GM12873 (cell line): ENCODE measurements around the gene RAP2A.

ENCODE experiments used
- TF ChIP-seq, protein P1 (sequence below): IDR thresholded peaks from 2 replicates; pipeline ENCODE4 v1.5.1; 2012; ENCODE audit warnings: low read depth, mild to moderate bottlenecking, moderate library complexity, low read length, control low read depth; ENCODE audit not compliant: insufficient read depth; ENCODE audit errors: missing control alignments

RAP2A gene

DNA sequence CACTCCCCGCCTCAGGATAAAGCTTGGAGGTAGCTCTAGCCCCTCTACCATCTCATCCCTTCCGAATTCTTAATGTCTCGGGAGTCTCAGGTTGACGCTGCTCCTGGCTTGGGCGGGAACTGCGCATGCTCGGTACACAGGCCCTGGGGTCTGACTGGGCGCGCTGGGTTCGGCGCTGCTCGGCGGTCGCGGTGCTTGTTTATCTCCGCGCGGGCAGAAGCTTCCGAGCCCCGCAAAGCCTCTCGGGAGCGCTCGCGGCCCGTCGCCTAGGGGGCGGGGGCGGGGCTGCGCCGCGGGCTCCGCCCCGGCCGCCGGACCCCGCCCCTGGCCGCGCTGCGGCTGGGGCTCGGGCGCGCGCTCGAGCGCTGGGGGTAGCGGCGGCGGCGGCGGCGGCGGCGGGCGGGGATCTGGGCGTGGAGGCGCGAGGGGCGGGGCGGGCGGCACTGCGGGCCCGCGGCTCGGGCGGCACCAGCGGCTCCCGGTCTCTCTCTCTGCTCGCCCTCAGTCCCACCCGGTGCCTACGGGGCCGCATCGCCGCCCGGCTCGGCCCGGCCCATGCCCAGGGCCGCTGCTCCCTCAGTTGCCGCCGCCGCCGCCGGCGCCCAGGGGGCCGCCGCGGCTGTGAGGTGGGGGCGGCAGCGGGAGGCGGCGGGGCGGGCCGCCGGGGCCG lies at the start of gene RAP2A:
TSS of gene RAP2A (plus strand) at position 443 of the 670 bp plus-strand sequence. CDS start 302 bp downstream, outside the sequence.
- TF ChIP-seq, protein P1, sequence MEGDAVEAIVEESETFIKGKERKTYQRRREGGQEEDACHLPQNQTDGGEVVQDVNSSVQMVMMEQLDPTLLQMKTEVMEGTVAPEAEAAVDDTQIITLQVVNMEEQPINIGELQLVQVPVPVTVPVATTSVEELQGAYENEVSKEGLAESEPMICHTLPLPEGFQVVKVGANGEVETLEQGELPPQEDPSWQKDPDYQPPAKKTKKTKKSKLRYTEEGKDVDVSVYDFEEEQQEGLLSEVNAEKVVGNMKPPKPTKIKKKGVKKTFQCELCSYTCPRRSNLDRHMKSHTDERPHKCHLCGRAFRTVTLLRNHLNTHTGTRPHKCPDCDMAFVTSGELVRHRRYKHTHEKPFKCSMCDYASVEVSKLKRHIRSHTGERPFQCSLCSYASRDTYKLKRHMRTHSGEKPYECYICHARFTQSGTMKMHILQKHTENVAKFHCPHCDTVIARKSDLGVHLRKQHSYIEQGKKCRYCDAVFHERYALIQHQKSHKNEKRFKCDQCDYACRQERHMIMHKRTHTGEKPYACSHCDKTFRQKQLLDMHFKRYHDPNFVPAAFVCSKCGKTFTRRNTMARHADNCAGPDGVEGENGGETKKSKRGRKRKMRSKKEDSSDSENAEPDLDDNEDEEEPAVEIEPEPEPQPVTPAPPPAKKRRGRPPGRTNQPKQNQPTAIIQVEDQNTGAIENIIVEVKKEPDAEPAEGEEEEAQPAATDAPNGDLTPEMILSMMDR, result no peak

DNA sequence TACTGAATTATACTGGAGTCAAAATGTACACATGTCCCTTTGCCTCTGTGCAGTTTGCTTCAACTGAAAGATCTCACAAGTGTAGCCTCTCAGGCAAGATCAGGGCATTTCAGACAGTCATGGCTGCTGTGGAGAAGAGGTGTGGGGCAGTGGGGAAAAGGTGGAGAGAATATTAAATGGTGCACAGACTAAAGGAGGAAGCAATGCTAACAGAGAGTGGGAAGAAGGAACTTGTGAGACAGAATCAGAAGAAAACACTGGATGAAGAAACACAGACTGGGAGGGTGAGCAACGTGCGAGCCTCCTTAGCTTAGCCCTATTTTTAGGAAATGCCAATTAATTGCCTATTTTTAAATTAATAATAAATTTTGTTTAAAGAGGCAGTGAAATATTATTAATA lies 49.6 kb upstream of the RAP2A start:
- TF ChIP-seq, protein P1, result no peak

DNA sequence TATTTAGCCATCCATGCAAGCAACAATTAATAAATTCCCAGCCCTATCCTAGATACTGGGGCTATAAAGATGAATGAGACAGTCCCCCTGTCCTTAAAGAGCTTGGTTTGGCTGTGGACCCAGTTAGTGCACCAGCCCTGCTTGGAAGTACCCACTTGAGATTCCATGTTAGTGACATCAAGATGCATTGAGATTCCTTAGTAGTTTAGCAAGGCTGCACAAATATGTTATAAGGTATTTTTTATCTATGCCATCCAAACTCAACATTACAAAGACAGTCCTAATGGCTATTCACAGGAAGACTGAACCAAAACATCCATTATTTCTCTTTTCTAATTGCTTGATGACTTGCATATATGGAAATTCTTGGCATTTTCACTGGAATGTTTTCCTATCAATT lies 48.8 kb upstream of the RAP2A start:
- TF ChIP-seq, protein P1, result no peak

DNA sequence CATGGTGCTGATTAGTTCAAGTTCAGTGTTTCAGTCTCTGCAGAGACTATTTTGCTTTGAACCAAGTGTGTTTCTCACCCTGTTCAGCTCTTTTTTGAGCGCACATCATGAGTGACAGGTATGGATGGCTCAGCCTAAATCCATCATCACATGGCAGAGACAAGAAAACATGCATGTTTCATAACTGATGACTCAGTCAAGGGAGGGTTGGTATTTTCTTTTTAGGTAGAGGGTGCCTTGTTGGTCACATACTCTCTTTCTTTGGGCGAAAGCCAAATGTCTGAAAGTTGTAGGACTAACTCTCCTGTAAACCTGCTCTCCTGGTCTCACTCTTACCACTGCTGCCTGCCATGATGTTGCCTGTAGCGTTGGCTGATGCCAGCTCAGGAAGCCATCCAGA lies 48.1 kb upstream of the RAP2A start:
- TF ChIP-seq, protein P1, result no peak

DNA sequence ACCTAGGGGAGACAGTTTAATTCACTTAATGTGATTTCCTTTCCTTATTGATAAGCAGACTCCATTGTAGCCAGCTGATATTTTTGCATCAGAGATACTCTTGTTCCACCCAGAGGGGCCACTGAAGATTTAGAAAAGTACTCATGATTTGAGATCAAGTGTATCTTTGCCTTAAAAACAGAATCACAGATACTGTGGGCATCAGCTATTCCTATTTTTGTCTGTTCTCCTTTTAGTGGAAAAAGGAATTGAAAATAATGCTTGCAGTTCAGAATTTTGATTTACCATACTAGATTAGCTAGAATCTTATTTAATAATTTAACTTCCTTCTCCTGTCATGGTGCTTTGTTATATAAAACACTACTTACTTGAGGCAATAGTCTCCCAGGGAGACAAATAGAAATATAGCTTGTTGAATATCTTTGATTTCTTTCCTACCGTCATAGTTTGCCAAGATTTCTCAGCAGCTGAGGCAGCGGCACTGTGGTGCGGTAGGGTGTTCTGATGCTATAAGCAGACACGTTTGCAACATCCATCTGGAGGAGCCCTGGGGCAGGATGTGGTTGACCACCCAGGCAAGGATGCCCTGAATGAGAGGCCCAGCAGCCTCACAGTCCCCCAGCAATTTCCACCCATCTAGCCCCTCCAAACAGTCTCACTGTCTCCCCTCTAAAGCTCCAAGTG lies 47.0 kb upstream of the RAP2A start:
- TF ChIP-seq, protein P1, result no peak

DNA sequence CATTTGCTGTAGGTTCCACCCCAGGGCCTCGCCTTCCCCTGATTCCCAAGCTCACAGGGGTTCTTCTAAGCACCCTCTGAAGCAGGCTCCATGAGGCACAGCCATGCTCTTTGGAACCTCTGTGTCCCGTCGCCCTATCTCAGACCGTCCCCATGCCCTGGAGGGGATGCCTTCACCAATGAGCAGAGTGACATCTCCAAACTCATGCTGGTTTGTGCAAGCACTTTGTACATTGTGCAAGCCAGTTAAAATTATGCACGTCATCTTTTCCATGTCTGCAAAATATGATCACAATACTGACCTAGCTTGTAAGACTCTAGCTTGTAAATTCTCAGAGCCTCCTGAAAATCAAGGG lies 46.5 kb upstream of the RAP2A start:
- TF ChIP-seq, protein P1, result no peak

DNA sequence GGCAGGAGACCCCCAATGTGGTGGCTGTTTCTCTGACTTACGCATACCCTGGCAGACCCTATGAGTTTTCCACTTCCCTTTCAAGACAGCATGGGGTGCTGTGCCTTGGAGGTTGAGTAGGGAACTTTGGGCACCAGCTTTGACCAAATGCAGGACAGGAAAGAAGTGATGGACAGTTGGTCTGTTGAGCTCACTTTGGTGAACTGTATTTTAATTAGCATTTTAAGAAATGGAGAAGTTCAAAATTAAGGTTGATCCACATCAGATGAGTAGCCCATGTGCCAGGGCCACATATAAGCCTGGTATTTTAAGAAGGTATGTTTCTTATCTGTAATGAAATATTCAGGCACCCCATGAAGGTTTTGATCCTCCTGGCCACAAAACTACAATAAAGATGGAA lies 46.1 kb upstream of the RAP2A start:
- TF ChIP-seq, protein P1, result no peak
